Stimulated activated CD4-positive, alpha-beta T cell treated with anti-CD3 and anti-CD28 coated beads, TNF-alpha, amount 100 ng/mL, for 48 hours (primary cell): ENCODE measurements around the gene HJURP.

Experiments used
- DNase-seq, 3 donors: peaks; one replicate each; pipeline ENCODE4 v3.0.0-alpha.2; 2020; ENCODE audit warnings: low read depth in 3 of 3

HJURP gene

GRCh38 chr2:233849607-233850271, 4.6 kb downstream of the HJURP start:
- DNase-seq = no peak

DNA sequence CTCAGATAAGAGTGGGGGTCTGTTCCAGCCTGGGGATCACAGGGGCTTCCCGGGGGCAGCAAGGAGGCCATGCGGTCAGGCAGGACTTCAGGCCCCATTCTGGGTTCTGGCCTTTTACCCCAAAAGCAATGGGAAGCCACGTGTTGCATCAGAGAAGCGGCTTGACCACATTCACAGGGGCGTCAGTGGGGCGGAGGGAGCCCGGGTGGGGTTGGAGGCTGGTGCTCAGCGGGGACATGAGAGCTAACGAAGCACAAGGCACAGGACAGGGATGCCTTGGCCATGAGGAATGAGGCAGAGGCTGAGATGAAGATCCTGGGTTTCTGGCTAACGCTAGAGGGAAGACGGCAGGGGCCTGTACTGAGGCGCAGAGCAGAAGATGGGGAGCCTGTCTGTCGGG, 6.1 kb downstream of the HJURP start:
- DNase-seq = no peak

- no peak for DNase-seq
Measured at GRCh38 chr2:233847248-233847898, 7.0 kb downstream of the HJURP start.

GRCh38 chr2:233846387-233847247, 7.7 kb downstream of the HJURP start:
- no peak for DNase-seq

GRCh38 chr2:233845301-233846060, 8.9 kb downstream of the HJURP start:
- no peak for DNase-seq

DNA sequence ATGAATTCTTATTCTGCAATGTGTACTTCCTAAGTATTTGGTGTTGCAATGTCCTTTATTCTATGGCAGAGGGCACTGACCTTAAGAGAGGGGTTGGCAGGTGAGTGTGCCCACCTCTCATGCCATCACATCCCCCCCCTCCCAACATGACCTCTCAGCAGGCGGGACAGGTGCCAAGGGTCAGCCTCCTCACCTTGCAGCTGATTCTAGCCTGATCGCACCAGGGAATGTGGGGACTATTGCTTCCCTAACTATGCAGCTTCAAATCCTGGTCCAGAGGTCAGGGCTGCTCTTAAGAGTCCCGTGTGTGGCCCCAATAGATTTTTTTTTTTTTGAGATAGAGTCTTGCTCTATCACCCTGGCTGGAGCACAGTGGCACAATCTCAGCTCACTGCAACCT, 9.5 kb downstream of the HJURP start:
- DNase-seq = no peak

GRCh38 chr2:233844064-233844807, 10.1 kb downstream of the HJURP start:
- DNase-seq = no peak

GRCh38 chr2:233841183-233841582, 13.2 kb downstream of the HJURP start:
- no peak for DNase-seq

- DNase-seq = no peak
Measured at GRCh38 chr2:233840520-233840919, 13.8 kb downstream of the HJURP start.

- no peak for DNase-seq
Measured at GRCh38 chr2:233839447-233839820, 14.9 kb downstream of the HJURP start.

DNA sequence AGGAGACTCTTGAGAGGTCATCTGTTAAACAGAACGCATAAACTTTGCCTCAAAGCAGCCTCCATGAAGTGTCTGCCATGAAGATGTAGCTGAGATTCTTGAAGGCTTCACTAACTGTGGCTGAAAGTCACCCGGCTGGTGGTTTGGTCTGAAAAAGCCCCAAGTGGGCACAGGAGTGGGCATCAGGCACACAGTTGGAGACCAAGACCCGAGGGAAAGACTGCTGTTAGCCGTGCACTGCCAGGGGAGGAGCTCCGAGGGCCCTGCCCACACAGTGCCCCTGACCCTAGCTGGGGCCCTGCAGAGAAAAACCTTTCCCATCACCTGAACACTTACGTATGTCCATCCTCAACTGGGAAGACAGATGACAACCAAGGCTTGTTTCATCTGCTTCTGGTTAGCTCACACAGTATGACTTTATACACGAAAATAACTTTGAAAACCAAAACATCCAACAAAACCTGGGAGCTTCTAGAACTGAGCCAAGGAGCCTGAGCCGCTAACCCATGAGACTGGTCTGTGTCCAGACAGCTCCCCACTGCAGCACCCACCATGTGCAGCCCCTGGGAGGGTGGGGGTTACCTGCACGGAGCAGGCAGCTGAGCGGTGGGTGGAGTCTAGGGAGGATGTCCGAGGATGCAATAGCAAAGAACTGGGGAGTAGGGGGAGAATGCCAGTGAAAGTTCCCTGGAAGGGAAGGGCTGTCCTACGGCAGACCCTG, 15.4 kb downstream of the HJURP start:
- no peak for DNase-seq

DNA sequence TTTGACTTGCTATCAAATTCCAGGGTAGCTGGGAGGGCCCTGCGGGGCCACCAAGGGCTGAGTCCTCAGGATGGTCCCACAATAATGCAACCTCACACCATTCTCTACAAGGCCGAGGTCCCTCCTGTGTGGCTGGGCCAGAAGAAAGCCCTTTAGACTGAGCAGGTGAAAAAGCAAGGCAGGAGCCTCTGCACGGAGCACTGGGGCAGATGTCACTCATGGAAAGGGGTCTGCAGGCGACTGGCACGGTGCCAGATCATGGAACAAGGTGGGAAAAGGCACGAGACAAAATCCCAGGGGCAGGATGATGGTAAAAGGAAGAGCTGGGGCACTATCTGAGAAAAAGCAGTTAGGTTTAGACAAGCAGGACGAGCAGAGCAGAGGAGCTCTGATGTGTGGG, 16.1 kb downstream of the HJURP start:
- DNase-seq = no peak

DNA sequence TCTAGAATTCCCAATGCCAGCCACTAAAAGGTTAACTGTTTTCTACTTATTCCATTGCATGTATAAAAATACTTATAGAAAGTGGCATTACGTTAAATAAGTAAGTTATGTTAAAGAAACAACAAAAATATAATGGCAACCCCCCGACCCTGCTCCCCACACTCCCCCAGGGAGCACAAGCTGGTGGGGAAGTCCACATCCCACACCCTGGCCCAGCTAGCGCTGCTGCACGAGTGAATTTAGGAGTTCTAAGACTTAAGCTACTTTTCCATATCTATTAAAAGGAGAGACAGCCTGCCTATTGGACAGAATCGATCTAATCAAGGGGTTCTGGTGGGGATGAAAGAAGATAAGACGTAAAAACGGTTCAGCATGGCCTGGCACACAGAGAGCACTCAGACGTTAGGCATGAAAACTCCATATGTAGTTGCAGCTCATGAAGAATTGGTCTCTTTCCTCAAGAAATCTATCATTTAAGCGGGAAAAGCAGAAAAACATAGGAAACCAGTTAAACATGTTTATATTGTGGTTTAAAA, 16.6 kb downstream of the HJURP start:
- DNase-seq = no peak

DNA sequence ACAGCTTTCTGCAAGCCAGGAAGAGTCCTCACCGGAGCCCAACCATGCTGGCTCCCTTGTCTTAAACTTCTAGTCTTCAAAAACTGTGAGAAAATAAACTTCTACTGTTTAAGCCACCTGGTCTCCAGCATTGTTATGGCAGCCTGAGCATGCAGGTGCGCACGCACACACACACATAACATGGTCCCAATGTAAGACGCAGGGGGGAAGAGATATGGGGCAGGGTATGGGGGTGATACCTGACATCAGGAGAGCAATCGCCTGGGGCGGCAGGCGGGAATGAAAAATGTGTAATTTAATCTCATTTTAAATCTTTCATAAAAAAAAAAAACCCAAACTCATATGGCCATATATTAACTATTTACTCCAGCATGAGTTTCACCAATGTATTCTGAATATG, 18.0 kb downstream of the HJURP start:
- DNase-seq = no peak

- DNase-seq = no peak
Measured at GRCh38 chr2:233835230-233836186, 18.8 kb downstream of the HJURP start.

DNA sequence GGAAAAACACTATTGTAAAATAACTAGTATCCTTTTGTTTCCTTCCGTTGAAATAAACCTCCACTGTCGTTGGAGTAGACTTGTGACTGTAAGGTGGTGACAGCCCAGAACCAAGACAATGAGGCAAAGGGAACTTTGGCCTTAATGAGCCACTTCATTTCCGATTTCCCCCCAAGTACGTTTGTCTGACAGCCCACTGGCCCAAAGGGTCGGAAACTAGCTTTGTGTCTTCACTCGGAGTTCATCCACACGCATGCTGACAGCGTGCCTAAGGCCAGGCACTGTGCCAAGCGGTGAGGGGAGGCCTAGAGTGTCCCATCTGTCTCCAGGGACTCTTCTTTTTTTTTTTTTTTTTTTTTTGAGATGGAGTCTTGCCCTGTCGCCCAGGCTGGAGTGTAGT, 21.0 kb downstream of the HJURP start:
- DNase-seq = no peak

GRCh38 chr2:233832869-233833311, 21.4 kb downstream of the HJURP start:
- no peak for DNase-seq

GRCh38 chr2:233832414-233832813, 21.9 kb downstream of the HJURP start:
- no peak for DNase-seq

DNA sequence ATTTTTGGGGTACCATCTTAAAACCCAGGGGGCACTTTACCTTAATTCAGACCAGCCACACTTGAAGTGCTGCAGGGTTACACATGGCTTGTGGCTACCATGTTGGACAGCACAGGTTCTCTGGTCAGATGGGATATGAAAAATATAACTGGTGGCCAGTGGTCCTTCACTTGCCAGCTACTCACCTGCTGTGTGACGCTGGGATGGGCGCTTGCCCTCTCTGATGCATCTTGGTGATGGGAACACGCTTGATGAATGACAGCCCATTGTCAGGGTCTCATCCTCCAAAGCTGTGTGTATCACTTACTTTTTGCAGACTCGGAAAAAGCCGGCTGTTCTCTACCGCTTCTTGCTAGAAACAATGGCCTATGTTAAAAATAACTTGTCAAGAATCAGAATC, 22.5 kb downstream of the HJURP start:
- DNase-seq = no peak
